Right lobe of liver (tissue), 4 donors: ENCODE data around the gene CARS1.

Source experiments
- CTCF ChIP-seq, 4 donors: fragments of 200-600 bp in 3 of 4; fragments of 450-650 bp in 1 of 4; IDR thresholded peaks; one replicate each; pipeline versions ENCODE4 v1.5.1 to v1.8.0; 2016 to 2022; ENCODE audit warnings: antibody characterized with exemption in 4 of 4, mild to moderate bottlenecking in 2 of 4
- POLR2A ChIP-seq: fragments of 450-650 bp; IDR thresholded peaks from one replicate; pipeline ENCODE4 v1.6.1; 2017; ENCODE audit warnings: antibody characterized with exemption, mild to moderate bottlenecking
- donor health status: DM: no; HTN: no; CAD: no.
- donor health status: DM: no; HTN: no; CAD: no.
- donor health status: DM: no; HTN: yes; CAD: no.

GRCh38 chr11:3041699-3042441, 15.4 kb downstream of the CARS1 start:
- no peak for TF ChIP-seq CTCF (IDR thresholded peaks at IDR 0.05)
- TF ChIP-seq POLR2A, result peak; percentile 22
